ENCODE measurements around the gene AANAT.
"Not testable (repeated sequence)": the region's sequence is repeated elsewhere in the genome, so short reads cannot be mapped to it uniquely, and the experiment has no call there.

AANAT gene

DNA sequence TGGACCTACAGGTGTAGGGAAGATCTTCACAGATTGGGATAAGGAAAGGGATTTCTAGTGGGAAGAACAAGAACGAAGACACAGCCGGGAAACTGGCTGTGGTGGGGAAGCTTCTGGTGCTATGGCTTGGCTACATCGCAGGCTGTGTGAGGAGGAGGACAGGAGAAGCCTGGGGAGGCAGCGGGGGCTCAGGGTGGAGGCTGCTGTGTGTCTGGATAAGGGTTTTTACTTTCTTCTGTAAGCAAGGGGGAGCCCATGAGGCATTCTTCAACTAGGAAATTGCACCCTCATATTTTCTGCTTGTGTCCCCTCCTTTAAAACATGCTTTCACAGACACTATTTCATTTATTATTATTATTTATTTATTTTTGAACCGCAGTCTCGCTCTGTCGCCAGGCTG, 36.7 kb downstream of the AANAT start:
- H3K9me3 Mint-ChIP-seq = no peaks in the 10 kb centered on the region
- no peak for DNase-seq

DNA sequence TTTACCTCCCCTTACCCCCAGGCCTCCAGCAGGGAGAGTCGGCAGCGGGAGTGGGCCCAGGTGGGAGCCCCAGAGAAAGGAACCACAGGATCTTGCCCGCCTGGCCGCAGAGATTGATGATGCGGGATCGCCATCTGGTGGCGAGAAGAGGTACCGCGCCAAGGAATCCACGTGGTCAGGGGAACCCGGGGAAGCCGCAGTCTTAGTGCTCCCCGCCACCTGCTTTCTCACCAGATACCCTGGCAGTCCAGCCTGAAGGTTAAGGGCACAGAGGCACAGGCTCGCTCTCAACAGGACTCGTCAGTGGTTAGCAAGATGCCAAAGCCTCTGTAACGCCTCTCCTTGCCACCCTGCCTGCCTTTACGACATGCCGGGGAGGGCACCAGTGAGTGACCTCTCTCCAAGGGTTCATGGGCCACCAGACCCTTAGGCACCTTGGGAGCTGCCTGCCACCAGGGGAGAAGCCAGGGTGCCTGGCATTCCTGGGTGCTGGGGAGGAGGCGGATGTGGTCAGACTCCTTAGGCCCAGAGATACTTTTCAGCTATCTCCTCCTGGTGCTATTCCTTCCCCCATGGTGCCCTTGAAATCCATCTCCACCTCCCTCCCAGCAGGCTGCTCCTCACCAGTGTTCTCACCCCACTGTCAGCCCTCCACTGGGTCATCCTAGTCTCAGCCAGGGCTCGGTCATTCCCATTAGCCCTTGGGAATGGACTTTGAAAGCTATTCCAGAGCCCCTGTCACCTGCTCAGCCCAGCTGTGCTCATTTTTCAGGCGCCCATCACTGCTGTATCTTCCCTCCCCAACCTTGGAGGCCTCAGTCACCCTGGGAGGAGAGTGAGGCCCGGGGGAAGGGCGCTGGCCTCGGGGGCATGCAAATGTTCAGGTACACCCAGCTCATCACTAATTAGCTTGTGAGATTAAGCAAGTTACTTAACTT, 39.3 kb downstream of the AANAT start:
- Mint-ChIP-seq H3K4me3 (no peak overlapping the region), H3K4me1 (peaks cover 33% of the 10 kb centered on the region), H3K27ac (no peak overlapping the region), H3K36me3 (ENCODE audit: low read depth) (no peaks in the 10 kb centered on the region), H3K9me3 (no peaks in the 10 kb centered on the region), H3K27me3 (ENCODE audit: low read depth, poor library complexity) (peaks cover 29% of the 10 kb centered on the region)
- peak; percentile 88 for TF ChIP-seq CTCF (IDR thresholded peaks at IDR 0.05)
- DNase-seq = peak; percentile 91

More for the DNA sequence above, 36.7 kb downstream of the AANAT start:
- Mint-ChIP-seq H3K27ac (no peak overlapping the region), H3K27me3 (ENCODE audit: low read depth, poor library complexity) (peaks cover 38% of the 10 kb centered on the region), H3K4me1 (peaks cover 46% of the 10 kb centered on the region), H3K4me3 (no peak overlapping the region), H3K36me3 (ENCODE audit: low read depth) (no peaks in the 10 kb centered on the region)
- TF ChIP-seq CTCF (IDR thresholded peaks at IDR 0.05) = no peak

- H3K27ac Mint-ChIP-seq; H3K4me3 Mint-ChIP-seq; H3K9me3 Mint-ChIP-seq; DNase-seq; H3K36me3 Mint-ChIP-seq (ENCODE audit: low read depth): not testable (repeated sequence)
- Mint-ChIP-seq H3K4me1 (peaks cover 32% of the 10 kb centered on the region), H3K27me3 (ENCODE audit: low read depth, poor library complexity) (peaks cover 30% of the 10 kb centered on the region)
These were observed 41.2 kb downstream of the AANAT start for GRCh38 chr17:76508472-76509063.

GRCh38 chr17:76510831-76511244, 43.4 kb downstream of the AANAT start:
- Mint-ChIP-seq H3K4me1 (peaks cover 43% of the 10 kb centered on the region), H3K27ac (no peak overlapping the region), H3K4me3 (no peak overlapping the region), H3K27me3 (ENCODE audit: low read depth, poor library complexity) (peaks cover 30% of the 10 kb centered on the region), H3K36me3 (ENCODE audit: low read depth) (no peaks in the 10 kb centered on the region), H3K9me3 (no peaks in the 10 kb centered on the region)
- no peak for TF ChIP-seq CTCF (IDR thresholded peaks at IDR 0.05)
- DNase-seq = no peak

DNA sequence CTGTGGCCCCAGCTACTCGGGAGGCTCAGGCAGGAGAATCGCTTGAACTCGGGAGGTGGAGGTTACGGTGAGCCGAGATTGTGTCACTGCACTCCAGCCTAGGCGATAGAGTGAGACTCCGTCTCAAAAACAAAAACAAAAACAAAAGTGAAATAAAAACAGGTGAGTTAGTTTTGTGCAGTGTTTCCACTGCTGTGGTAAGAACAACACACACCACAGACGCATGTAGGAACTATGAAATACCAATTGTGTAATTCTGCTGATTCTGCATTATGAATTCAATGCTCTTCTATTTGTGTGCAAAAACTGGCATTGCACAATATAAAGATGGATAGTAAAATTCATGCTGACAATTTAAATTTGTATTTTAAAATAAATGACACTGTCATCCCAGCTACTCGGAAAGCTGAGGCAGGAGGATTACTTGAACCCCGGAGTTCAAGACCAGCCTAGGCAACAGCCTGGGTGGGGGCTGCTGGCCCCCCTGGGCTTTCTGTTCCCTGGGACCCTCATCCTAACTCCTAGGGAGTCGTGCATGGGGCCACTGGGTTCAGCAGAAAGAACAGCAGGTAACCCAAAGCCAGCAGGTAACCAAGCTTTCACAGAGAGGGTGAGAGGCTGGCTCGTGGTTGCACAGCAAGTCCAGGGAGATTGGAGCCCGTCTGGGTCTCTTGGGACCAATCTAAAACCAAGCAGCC, 44.4 kb downstream of the AANAT start:
- no peak for DNase-seq
- H3K4me1 Mint-ChIP-seq = peaks cover 45% of the 10 kb centered on the region
- no peak for TF ChIP-seq CTCF (IDR thresholded peaks at IDR 0.05)
- no peak overlapping the region for H3K27ac Mint-ChIP-seq
- peaks cover 26% of the 10 kb centered on the region for H3K27me3 Mint-ChIP-seq (ENCODE audit: low read depth, poor library complexity)
- no peak overlapping the region for H3K4me3 Mint-ChIP-seq
- H3K36me3 Mint-ChIP-seq (ENCODE audit: low read depth) = no peaks in the 10 kb centered on the region
- H3K9me3 Mint-ChIP-seq = no peaks in the 10 kb centered on the region

Data from nephron progenitor cell (in vitro differentiated cells).